ENCODE results near the gene SMYD3. TPM values are rescaled to one million over a fixed set of nuclear protein-coding genes. Genes with fewer than 3 reads are reported as not detected.

SMYD3 gene
- total and polyA plus RNA-seq, 2 donors (not counting 3 experiments of a cell fraction or from before 2014, with no cell fraction given): 16.0 to 32.1 TPM

- H4K20me1 ChIP-seq (replicated peaks; ENCODE audit: control insufficient read depth, extremely low read depth, insufficient read depth, low read length): no peaks in the 10 kb centered on the region
- dilution Hi-C loops (cut with MboI; ENCODE audit: extremely low pct_ligation_motif_present, low sequenced_read_pairs): no loop called here
- no peak overlapping the region for H3K4me2 ChIP-seq (ENCODE audit: insufficient read depth, low read length)
- no peaks in the 10 kb centered on the region for H3K36me3 ChIP-seq (ENCODE audit: control insufficient read depth in 2 of 2, extremely low read depth in 1 of 2, insufficient read depth in 2 of 2, low read length in 2 of 2)
- FAIRE-seq (no peak), DNase-seq (ENCODE audit: low read depth, low spot score) (no peak)
- H3K9me1 ChIP-seq (replicated peaks; ENCODE audit: control insufficient read depth, extremely low read depth, insufficient read depth, low read length): no peaks in the 10 kb centered on the region
- POLR2A ChIA-PET: no interaction called here
- no peaks in the 10 kb centered on the region for H3K27me3 ChIP-seq (ENCODE audit: control insufficient read depth in 2 of 2, insufficient read depth in 2 of 2, low read length in 2 of 2)
- intact Hi-C loops (cut with micrococcal nuclease): no loop called here
- H3K9ac ChIP-seq (replicated peaks; ENCODE audit: extremely low read depth, insufficient read depth, low read length): no peak overlapping the region
- no peak overlapping the region for H3K4me3 ChIP-seq (replicated peaks in 1 of 3; ENCODE audit: insufficient read depth in 1 of 3, low read depth in 1 of 3, low read length in 3 of 3)
- no peaks in the 10 kb centered on the region for H3K9me3 ChIP-seq (replicated peaks; ENCODE audit: control insufficient read depth, insufficient read depth, low read length)
- TF ChIP-seq MYC (IDR thresholded peaks at IDR 0.05; ENCODE audit: low read depth, low read length) (no peak), CTCF (IDR thresholded peaks at IDR 0.05; ENCODE audit: extremely low read depth in 1 of 2, insufficient read depth in 1 of 2, low read depth in 1 of 2, low read length in 2 of 2) (no peak), GATA2 (IDR thresholded peaks at IDR 0.05; ENCODE audit: insufficient read depth, insufficient read length, low read depth, low read length) (no peak), JUN (IDR thresholded peaks at IDR 0.05; ENCODE audit: borderline replicate concordance, insufficient read depth, insufficient read length, low read depth) (no peak), POLR2AphosphoS5 (IDR thresholded peaks at IDR 0.05; ENCODE audit: insufficient read depth, low read depth, low read length) (no peak), FOS (IDR thresholded peaks at IDR 0.05; ENCODE audit: borderline replicate concordance, insufficient read depth, low read length) (no peak), MAX (IDR thresholded peaks at IDR 0.05; ENCODE audit: insufficient read depth, insufficient read length) (no peak), POLR2A (IDR thresholded peaks at IDR 0.05; ENCODE audit: low read depth, low read length) (no peak), EZH2 (IDR thresholded peaks at IDR 0.05; ENCODE audit: borderline replicate concordance, low read depth, low read length, severe bottlenecking) (no peak)
- no peaks in the 10 kb centered on the region for H3K79me2 ChIP-seq (ENCODE audit: control insufficient read depth, insufficient read depth, low read length)
- CTCF ChIA-PET: interaction anchor here (1.6 kb wide), 1 partner anchor 23 kb away, joined by 3 read pairs; no protein-coding TSS in a partner anchor
- H2AFZ ChIP-seq (ENCODE audit: low read depth, low read length): no peak overlapping the region
- H3K27ac ChIP-seq (ENCODE audit: insufficient read depth, low read depth, low read length): no peak overlapping the region
- peaks cover 11% of the 10 kb centered on the region for H3K4me1 ChIP-seq (ENCODE audit: control insufficient read depth, extremely low read depth, insufficient read depth, low read length)
- BruUV-seq (replicated peaks): no TSS peak
Measured at GRCh38 chr1:246318036-246318359, 189.1 kb downstream of the SMYD3 start.
